GM23338 (cell line): ENCODE data around the gene IDUA.

ENCODE experiments used
- CREB1 ChIP-seq: fragments of 250-450 bp; sonication (Bioruptor Pico); IDR thresholded peaks from 2 replicates; pipeline ENCODE4 v1.5.0; 2020; ENCODE audit warnings: low read depth, mild to moderate bottlenecking, moderate library complexity
- CTCF ChIP-seq, 2 experiments: fragments of 200-600 bp in 1 of 2; sonication (generic) in 1 of 2; conservative IDR thresholded peaks; 2 replicates each; pipeline versions ENCODE4 v1.5.1 to v1.6.1; 2016 to 2017; ENCODE audit warnings: antibody characterized with exemption in 2 of 2, low read depth in 2 of 2, mild to moderate bottlenecking in 2 of 2, moderate library complexity in 1 of 2
- ETS1 ChIP-seq: IDR thresholded peaks from 2 replicates; pipeline ENCODE4 v1.6.1; 2016; ENCODE audit warnings: antibody characterized with exemption
- EZH2 ChIP-seq: fragments of 200-600 bp; sonication (generic); IDR thresholded peaks from one replicate; pipeline ENCODE4 v1.8.0; 2017; ENCODE audit warnings: antibody characterized with exemption, mild to moderate bottlenecking, low read depth; ENCODE audit not compliant: unreplicated experiment
- EZH2phosphoT487 ChIP-seq: fragments of 200-600 bp; sonication (generic); IDR thresholded peaks from one replicate; pipeline ENCODE4 v1.8.1; 2018; ENCODE audit warnings: antibody characterized with exemption; ENCODE audit not compliant: unreplicated experiment
- JUNB ChIP-seq: IDR thresholded peaks from one replicate; pipeline ENCODE4 v1.6.1; 2016; ENCODE audit warnings: antibody characterized with exemption; ENCODE audit not compliant: unreplicated experiment
- NANOG ChIP-seq: IDR thresholded peaks from 2 replicates; pipeline ENCODE4 v1.6.1; 2016; ENCODE audit warnings: antibody characterized with exemption, borderline replicate concordance
- POLR2AphosphoS5 ChIP-seq: IDR thresholded peaks from 2 replicates; pipeline ENCODE4 v1.6.1; 2016; ENCODE audit warnings: antibody characterized with exemption, low read depth
- REST ChIP-seq: IDR thresholded peaks from one replicate; pipeline ENCODE4 v1.6.1; 2018; ENCODE audit warnings: antibody characterized with exemption; ENCODE audit not compliant: unreplicated experiment
- STAT1 ChIP-seq: IDR thresholded peaks from one replicate; pipeline ENCODE4 v1.6.1; 2016; ENCODE audit warnings: antibody characterized with exemption; ENCODE audit not compliant: unreplicated experiment
- ZNF114 ChIP-seq: fragments of 250-450 bp; sonication (Bioruptor Pico); IDR thresholded peaks from 2 replicates; pipeline ENCODE4 v1.5.0; 2020; ENCODE audit warnings: mild to moderate bottlenecking, moderate library complexity
- TF ChIP-seq, protein P1 (sequence below): fragments of 250-450 bp; sonication (Bioruptor Pico); IDR thresholded peaks from 2 replicates; pipeline ENCODE4 v1.5.0; 2020; ENCODE audit warnings: mild to moderate bottlenecking, moderate library complexity

DNA sequence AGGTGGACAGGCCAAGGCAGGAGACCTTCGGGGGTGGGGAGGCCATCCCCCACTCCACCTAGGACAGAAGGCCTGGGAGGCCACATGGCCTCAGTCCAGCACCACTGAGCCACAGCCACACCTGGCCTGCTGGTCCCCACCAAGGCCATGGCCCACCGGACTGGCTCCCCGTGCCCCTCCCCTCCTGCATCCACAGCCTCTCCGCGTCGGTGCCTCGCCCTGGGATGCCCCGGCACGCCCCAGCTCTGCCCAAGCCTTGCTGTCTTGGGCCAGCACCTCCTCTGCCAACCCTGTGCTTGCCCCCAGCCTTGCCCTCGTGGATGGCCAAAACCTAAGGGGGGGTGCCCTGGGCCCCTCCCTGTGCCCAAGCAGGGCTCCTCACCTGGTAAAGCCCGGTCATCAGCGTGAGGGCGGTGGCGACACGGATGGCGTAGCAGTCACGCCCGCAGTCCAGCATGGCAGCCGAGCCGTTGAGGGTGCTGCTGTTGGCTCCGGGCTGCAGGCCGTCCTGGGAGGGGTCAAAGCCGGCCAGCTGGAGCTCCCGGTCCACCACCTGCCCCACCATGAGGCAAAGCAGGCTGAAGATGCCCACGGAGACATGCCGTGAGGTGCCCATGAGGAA lies 4.0 kb downstream of the IDUA start:
- TF ChIP-seq POLR2AphosphoS5 (no peak), EZH2 (no peak), CTCF (conservative IDR thresholded peaks at IDR 0.05; ENCODE audit: low read depth in 2 of 2) (no peak), EZH2phosphoT487 (no peak), NANOG (no peak), CREB1 (CRISPR knock-in tag) (no peak), REST (no peak), ETS1 (no peak), JUNB (no peak), ZNF114 (CRISPR knock-in tag) (no peak), STAT1 (no peak)
- TF ChIP-seq, protein P1, sequence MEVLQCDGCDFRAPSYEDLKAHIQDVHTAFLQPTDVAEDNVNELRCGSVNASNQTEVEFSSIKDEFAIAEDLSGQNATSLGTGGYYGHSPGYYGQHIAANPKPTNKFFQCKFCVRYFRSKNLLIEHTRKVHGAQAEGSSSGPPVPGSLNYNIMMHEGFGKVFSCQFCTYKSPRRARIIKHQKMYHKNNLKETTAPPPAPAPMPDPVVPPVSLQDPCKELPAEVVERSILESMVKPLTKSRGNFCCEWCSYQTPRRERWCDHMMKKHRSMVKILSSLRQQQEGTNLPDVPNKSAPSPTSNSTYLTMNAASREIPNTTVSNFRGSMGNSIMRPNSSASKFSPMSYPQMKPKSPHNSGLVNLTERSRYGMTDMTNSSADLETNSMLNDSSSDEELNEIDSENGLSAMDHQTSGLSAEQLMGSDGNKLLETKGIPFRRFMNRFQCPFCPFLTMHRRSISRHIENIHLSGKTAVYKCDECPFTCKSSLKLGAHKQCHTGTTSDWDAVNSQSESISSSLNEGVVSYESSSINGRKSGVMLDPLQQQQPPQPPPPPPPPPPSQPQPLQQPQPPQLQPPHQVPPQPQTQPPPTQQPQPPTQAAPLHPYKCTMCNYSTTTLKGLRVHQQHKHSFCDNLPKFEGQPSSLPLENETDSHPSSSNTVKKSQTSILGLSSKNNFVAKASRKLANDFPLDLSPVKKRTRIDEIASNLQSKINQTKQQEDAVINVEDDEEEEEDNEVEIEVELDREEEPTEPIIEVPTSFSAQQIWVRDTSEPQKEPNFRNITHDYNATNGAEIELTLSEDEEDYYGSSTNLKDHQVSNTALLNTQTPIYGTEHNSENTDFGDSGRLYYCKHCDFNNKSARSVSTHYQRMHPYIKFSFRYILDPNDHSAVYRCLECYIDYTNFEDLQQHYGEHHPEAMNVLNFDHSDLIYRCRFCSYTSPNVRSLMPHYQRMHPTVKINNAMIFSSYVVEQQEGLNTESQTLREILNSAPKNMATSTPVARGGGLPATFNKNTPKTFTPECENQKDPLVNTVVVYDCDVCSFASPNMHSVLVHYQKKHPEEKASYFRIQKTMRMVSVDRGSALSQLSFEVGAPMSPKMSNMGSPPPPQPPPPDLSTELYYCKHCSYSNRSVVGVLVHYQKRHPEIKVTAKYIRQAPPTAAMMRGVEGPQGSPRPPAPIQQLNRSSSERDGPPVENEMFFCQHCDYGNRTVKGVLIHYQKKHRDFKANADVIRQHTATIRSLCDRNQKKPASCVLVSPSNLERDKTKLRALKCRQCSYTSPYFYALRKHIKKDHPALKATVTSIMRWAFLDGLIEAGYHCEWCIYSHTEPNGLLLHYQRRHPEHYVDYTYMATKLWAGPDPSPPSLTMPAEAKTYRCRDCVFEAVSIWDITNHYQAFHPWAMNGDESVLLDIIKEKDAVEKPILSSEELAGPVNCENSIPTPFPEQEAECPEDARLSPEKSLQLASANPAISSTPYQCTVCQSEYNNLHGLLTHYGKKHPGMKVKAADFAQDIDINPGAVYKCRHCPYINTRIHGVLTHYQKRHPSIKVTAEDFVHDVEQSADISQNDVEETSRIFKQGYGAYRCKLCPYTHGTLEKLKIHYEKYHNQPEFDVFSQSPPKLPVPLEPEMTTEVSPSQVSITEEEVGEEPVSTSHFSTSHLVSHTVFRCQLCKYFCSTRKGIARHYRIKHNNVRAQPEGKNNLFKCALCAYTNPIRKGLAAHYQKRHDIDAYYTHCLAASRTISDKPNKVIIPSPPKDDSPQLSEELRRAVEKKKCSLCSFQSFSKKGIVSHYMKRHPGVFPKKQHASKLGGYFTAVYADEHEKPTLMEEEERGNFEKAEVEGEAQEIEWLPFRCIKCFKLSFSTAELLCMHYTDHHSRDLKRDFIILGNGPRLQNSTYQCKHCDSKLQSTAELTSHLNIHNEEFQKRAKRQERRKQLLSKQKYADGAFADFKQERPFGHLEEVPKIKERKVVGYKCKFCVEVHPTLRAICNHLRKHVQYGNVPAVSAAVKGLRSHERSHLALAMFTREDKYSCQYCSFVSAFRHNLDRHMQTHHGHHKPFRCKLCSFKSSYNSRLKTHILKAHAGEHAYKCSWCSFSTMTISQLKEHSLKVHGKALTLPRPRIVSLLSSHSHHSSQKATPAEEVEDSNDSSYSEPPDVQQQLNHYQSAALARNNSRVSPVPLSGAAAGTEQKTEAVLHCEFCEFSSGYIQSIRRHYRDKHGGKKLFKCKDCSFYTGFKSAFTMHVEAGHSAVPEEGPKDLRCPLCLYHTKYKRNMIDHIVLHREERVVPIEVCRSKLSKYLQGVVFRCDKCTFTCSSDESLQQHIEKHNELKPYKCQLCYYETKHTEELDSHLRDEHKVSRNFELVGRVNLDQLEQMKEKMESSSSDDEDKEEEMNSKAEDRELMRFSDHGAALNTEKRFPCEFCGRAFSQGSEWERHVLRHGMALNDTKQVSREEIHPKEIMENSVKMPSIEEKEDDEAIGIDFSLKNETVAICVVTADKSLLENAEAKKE (CRISPR knock-in tag), result no peak
